GM10248 (cell line): ENCODE results near the gene CCDC167.

Experiments
- CTCF ChIA-PET: fragments of 300-600 bp; sonication (Branson Sonifier 250); formaldehyde crosslinking; extraction: SDS; loops from one replicate; lab custom pipeline; 2021; ENCODE audit warnings: antibody characterized with exemption; lab: Yijun Ruan, JAX
- POLR2A ChIA-PET: fragments of 350-650 bp; sonication (Branson Sonifier 250); formaldehyde crosslinking; extraction: SDS; loops from one replicate; lab custom pipeline; 2020; ENCODE audit warnings: antibody characterized with exemption; lab: Yijun Ruan, JAX
- DNase-seq: peaks from one replicate; pipeline ENCODE4 v3.0.0; 2012; ENCODE audit errors: extremely low spot score
- CTCF ChIP-seq: IDR thresholded peaks from 2 replicates; pipeline ENCODE4 v1.5.1; 2012; ENCODE audit warnings: mild to moderate bottlenecking, low read depth; ENCODE audit errors: extremely low read depth, missing control alignments, control extremely low read depth

The CCDC167 gene

DNA sequence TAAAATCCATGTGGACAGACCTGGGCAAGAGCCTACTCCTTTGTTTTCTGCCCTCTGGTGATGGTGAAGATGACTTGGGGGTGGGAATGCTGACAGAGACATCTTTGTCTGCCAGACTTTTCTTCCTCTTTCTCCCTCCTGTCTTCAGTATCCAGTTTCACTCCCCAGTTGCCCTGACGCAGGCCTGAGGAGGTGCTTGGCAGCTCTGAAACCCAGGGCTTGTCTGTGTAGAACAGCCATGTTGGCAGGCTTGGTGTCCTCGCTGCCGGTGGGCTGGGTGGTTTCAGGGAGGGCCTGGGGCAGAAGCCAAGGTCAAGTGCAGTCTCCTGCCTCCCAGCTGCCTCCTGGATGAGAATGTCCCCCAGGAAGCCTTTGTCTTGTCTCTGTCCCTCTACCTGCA lies 22.5 kb downstream of the CCDC167 start:
- CTCF ChIA-PET: interaction anchor here (0.6 to 1.9 kb wide), 3 partner anchors 25 to 96 kb away, joined by 3 to 6 read pairs (median 6); no protein-coding TSS in a partner anchor
- no peak for TF ChIP-seq CTCF
- POLR2A ChIA-PET: interaction anchor here (0.5 kb wide), 1 partner anchor 29 kb away, joined by 7 read pairs; no protein-coding TSS in a partner anchor
- no peak for DNase-seq

GRCh38 chr6:37474316-37474715 lies 25.4 kb downstream of the CCDC167 start:
- CTCF ChIA-PET: interaction anchor here (1.2 to 1.6 kb wide), 2 partner anchors 16 to 218 kb away, joined by 3 read pairs; no protein-coding TSS in a partner anchor
- no peak for TF ChIP-seq CTCF

GRCh38 chr6:37473364-37474095 lies 26.2 kb downstream of the CCDC167 start:
- ChIA-PET CTCF (interaction anchor here (1.1 to 1.6 kb wide), 6 partner anchors 11 to 219 kb away, joined by 3 to 4 read pairs (median 3); no protein-coding TSS in a partner anchor), POLR2A (no interaction called here)
- DNase-seq: no peak
- TF ChIP-seq CTCF: no peak

More at GRCh38 chr6:37474316-37474715, 25.4 kb downstream of the CCDC167 start:
- no peak for DNase-seq
- POLR2A ChIA-PET: no interaction called here

DNA sequence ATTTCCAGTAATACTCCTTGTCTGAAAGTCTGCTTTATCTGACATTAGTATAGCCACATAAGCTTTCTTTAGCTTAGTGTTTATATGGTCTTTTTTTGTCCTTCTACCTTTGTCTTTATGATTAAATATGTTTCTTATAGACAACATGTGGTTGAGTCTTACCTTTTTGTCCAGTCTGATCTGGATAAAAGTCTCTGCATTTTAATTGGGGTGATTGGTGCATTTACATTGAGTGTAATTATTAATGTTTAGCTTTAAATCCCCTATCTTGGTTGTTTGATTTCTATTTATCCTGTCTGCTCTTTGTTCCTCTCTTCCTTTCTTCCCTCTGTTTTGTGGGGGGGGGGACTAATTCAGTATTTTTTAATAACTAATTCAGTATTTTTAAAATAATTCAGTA lies 32.0 kb downstream of the CCDC167 start:
- ChIA-PET CTCF (interaction anchor here (0.8 to 1.6 kb wide), 2 partner anchors 10 to 16 kb away, joined by 3 to 4 read pairs; no protein-coding TSS in a partner anchor), POLR2A (no interaction called here)

GRCh38 chr6:37463110-37463509 lies 36.6 kb downstream of the CCDC167 start:
- TF ChIP-seq CTCF: no peak
- ChIA-PET CTCF (interaction anchor here (1.5 kb wide), 1 partner anchor 20 kb away, joined by 3 read pairs; no protein-coding TSS in a partner anchor), POLR2A (no interaction called here)
- no peak for DNase-seq

More for the DNA sequence above, 32.0 kb downstream of the CCDC167 start:
- TF ChIP-seq CTCF: no peak
- DNase-seq: no peak

GRCh38 chr6:37460805-37461204 lies 38.9 kb downstream of the CCDC167 start:
- ChIA-PET POLR2A (no interaction called here), CTCF (interaction anchor here (1.2 kb wide), 1 partner anchor 9 kb away, joined by 3 read pairs; no protein-coding TSS in a partner anchor)
- DNase-seq: no peak
- no peak for TF ChIP-seq CTCF
